Neutrophil (primary cell): ENCODE results near the gene HAS3.

Source experiments
- H3K27ac ChIP-seq: fragments of 200-600 bp; sonication (generic); 2 replicates; pipeline ENCODE4 v1.5.1; 2016; ENCODE audit warnings: mild to moderate bottlenecking, moderate library complexity
- H3K27me3 ChIP-seq: fragments of 200-600 bp; sonication (generic); 2 replicates; pipeline ENCODE4 v1.6.0; 2016; ENCODE audit warnings: mild to moderate bottlenecking
- H3K36me3 ChIP-seq: fragments of 200-600 bp; sonication (generic); 2 replicates; pipeline ENCODE4 v1.5.1; 2017
- H3K4me1 ChIP-seq, 2 experiments: fragments of 200-600 bp in 1 of 2; sonication (generic) in 1 of 2; 1 replicate in 1 of 2; 2 replicates in 1 of 2; pipeline versions ENCODE4 v1.5.1 to v1.6.1; 2013 to 2016; ENCODE audit warnings: low read depth in 1 of 2, low read length in 1 of 2, mild to moderate bottlenecking in 1 of 2, moderate library complexity in 1 of 2; ENCODE audit not compliant: control insufficient read depth in 1 of 2, insufficient read depth in 1 of 2
- H3K4me3 ChIP-seq, 2 experiments: fragments of 200-600 bp in 1 of 2; sonication (generic) in 1 of 2; 1 replicate in 1 of 2; 2 replicates in 1 of 2; pipeline ENCODE4 v1.5.1; 2013 to 2016; ENCODE audit warnings: low read depth in 1 of 2, low read length in 1 of 2, mild to moderate bottlenecking in 1 of 2, moderate library complexity in 1 of 2
- H3K9me3 ChIP-seq: fragments of 200-600 bp; sonication (generic); 2 replicates; pipeline ENCODE4 v1.5.1; 2016
- CTCF ChIP-seq: fragments of 200-600 bp; sonication (generic); IDR thresholded peaks from 2 replicates; pipeline ENCODE4 v1.5.1; 2016; ENCODE audit warnings: antibody characterized with exemption

Gene HAS3

GRCh38 chr16:69107316-69107962, 2.0 kb downstream of the HAS3 start:
- peaks cover 19 to 24% of the 10 kb centered on the region in 2 experiments for H3K4me1 ChIP-seq
- no peak overlapping the region for H3K27ac ChIP-seq

GRCh38 chr16:69108064-69108904, 2.8 kb downstream of the HAS3 start:
- Histone ChIP-seq H3K4me1 (peaks cover 19 to 24% of the 10 kb centered on the region in 2 experiments), H3K27ac (no peak overlapping the region), H3K27me3 (peaks cover 63% of the 10 kb centered on the region), H3K9me3 (no peaks in the 10 kb centered on the region), H3K36me3 (peaks cover 17% of the 10 kb centered on the region), H3K4me3 (no peak overlapping the region)
- TF ChIP-seq CTCF: no peak

More at GRCh38 chr16:69107316-69107962, 2.0 kb downstream of the HAS3 start:
- Histone ChIP-seq H3K9me3 (no peaks in the 10 kb centered on the region), H3K36me3 (peaks cover 17% of the 10 kb centered on the region), H3K4me3 (no peak overlapping the region), H3K27me3 (peaks cover 71% of the 10 kb centered on the region)
- no peak for TF ChIP-seq CTCF

GRCh38 chr16:69108905-69109252, 3.4 kb downstream of the HAS3 start:
- Histone ChIP-seq H3K4me3 (no peak overlapping the region), H3K36me3 (peaks cover 18% of the 10 kb centered on the region), H3K27ac (no peak overlapping the region), H3K9me3 (no peaks in the 10 kb centered on the region), H3K4me1 (peaks cover 19 to 24% of the 10 kb centered on the region in 2 experiments), H3K27me3 (peaks cover 57% of the 10 kb centered on the region)
- TF ChIP-seq CTCF: no peak

- Histone ChIP-seq H3K4me1 (peaks cover 19 to 24% of the 10 kb centered on the region in 2 experiments), H3K27me3 (peaks cover 49% of the 10 kb centered on the region), H3K4me3 (no peak overlapping the region), H3K9me3 (no peaks in the 10 kb centered on the region), H3K27ac (no peak overlapping the region), H3K36me3 (peaks cover 26% of the 10 kb centered on the region)
- TF ChIP-seq CTCF: no peak
Measured at GRCh38 chr16:69109486-69110270, 4.2 kb downstream of the HAS3 start.

GRCh38 chr16:69110406-69110805, 5.0 kb downstream of the HAS3 start:
- Histone ChIP-seq H3K9me3 (no peaks in the 10 kb centered on the region), H3K27ac (no peak overlapping the region), H3K36me3 (peaks cover 34% of the 10 kb centered on the region), H3K4me3 (no peak overlapping the region), H3K4me1 (peaks cover 19 to 23% of the 10 kb centered on the region in 2 experiments), H3K27me3 (peaks cover 41% of the 10 kb centered on the region)
- no peak for TF ChIP-seq CTCF
